Measurements from ENCODE around the gene SOCS1. TPM values are rescaled to one million over a fixed set of nuclear protein-coding genes. Genes with fewer than 3 reads are reported as not detected.

Gene SOCS1
- total RNA-seq, 2 donors from 2014 or later = 2.6 to 8.2 TPM

DNA sequence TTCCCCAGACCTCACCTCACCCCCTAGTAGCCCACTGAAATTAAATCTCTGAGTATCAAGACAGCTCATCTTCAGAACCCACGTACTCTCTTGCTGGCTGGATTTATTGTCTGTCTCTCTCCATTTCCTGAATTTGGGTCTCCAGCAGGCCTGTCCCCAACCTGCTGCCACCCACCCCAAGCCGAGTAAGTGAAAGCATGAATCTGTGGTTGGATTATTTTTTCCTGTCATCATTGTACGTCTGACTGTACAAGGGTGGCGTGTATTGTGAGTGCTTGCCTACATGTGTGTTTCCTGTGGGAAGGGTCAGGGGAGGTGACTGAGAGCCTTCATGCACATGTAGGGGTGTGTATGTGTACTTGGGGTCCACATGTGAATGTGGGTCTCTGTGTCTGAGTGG is 7.7 kb upstream of the SOCS1 start:
- Histone ChIP-seq H3K4me1 (replicated peaks) (no peaks in the 10 kb centered on the region), H3K9me3 (no peaks in the 10 kb centered on the region), H3K27me3 (replicated peaks; ENCODE audit: insufficient read depth) (no peaks in the 10 kb centered on the region), H3K27ac (no peak overlapping the region), H3K4me3 (no peak overlapping the region), H3K36me3 (no peaks in the 10 kb centered on the region)
- no peak for TF ChIP-seq POLR2A (IDR thresholded peaks at IDR 0.05)
- TF ChIP-seq, protein P1, sequence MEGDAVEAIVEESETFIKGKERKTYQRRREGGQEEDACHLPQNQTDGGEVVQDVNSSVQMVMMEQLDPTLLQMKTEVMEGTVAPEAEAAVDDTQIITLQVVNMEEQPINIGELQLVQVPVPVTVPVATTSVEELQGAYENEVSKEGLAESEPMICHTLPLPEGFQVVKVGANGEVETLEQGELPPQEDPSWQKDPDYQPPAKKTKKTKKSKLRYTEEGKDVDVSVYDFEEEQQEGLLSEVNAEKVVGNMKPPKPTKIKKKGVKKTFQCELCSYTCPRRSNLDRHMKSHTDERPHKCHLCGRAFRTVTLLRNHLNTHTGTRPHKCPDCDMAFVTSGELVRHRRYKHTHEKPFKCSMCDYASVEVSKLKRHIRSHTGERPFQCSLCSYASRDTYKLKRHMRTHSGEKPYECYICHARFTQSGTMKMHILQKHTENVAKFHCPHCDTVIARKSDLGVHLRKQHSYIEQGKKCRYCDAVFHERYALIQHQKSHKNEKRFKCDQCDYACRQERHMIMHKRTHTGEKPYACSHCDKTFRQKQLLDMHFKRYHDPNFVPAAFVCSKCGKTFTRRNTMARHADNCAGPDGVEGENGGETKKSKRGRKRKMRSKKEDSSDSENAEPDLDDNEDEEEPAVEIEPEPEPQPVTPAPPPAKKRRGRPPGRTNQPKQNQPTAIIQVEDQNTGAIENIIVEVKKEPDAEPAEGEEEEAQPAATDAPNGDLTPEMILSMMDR (IDR thresholded peaks at IDR 0.05) = no peak
- no peak for TF ChIP-seq POLR2AphosphoS5 (IDR thresholded peaks at IDR 0.05)
- intact Hi-C loops (cut with DNase I) = no loop called here
- 70% methylated on average over 4 of the region's 4 CpGs for WGBS
- DNase-seq (ENCODE audit: low spot score) = no peak

DNA sequence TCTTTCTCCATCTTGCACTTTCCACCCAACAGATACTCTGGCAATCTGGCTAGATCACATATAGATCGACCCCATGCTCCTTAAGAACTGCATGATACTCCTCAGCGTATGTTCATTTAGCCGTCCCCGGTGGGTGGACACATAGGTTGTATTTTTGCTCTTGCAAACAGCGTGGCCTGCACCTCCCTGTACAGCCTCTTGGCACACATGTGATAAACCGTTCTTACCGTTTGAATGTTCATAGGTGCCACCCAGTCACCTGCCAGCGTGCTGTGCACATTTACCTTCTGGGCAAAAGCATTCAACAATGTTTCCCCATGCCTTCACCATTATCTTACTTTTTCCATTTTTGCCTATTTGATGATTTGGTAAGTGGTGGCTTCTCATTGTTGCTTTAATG is 6.9 kb upstream of the SOCS1 start:
- no peaks in the 10 kb centered on the region for H3K4me1 ChIP-seq (replicated peaks)
- no peaks in the 10 kb centered on the region for H3K9me3 ChIP-seq
- no peaks in the 10 kb centered on the region for H3K27me3 ChIP-seq (replicated peaks; ENCODE audit: insufficient read depth)
- H3K4me3 ChIP-seq = no peak overlapping the region
- intact Hi-C loops (cut with DNase I) = no loop called here
- 75% methylated on average over 8 of the region's 8 CpGs for WGBS
- DNase-seq (ENCODE audit: low spot score) = no peak
- TF ChIP-seq, protein P1 (IDR thresholded peaks at IDR 0.05) = no peak
- TF ChIP-seq POLR2A (IDR thresholded peaks at IDR 0.05) (no peak), POLR2AphosphoS5 (IDR thresholded peaks at IDR 0.05) (no peak)
- no peak overlapping the region for H3K27ac ChIP-seq
- no peaks in the 10 kb centered on the region for H3K36me3 ChIP-seq

DNA sequence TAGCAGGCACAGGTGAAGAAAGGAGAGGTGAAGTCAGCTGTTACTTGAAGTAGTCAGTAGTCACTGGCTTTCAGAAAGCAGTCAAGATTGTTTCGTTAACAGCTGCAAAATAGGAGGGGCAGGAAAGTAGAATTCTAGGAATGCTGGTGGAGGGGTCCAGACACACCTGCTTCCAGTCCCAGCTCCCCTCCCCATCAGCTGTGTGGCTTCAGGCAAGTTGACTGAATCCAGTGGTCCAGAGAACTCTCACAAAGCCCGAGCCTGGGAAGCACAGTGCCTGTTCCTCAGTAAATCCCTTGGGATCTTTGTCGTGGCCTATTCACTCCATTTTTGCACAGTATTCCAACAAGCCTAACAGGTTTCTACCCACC is 4.6 kb upstream of the SOCS1 start:
- H3K36me3 ChIP-seq = no peaks in the 10 kb centered on the region
- H3K9me3 ChIP-seq = no peaks in the 10 kb centered on the region
- intact Hi-C loops (cut with DNase I) = no loop called here
- no peak overlapping the region for H3K27ac ChIP-seq
- TF ChIP-seq POLR2AphosphoS5 (IDR thresholded peaks at IDR 0.05) = no peak
- TF ChIP-seq, protein P1 (IDR thresholded peaks at IDR 0.05) = no peak
- no peak for TF ChIP-seq POLR2A (IDR thresholded peaks at IDR 0.05)
- no peaks in the 10 kb centered on the region for H3K27me3 ChIP-seq (replicated peaks; ENCODE audit: insufficient read depth)
- WGBS = 66% methylated on average over 3 of the region's 3 CpGs
- no peak overlapping the region for H3K4me3 ChIP-seq
- no peak for DNase-seq (ENCODE audit: low spot score)
- no peaks in the 10 kb centered on the region for H3K4me1 ChIP-seq (replicated peaks)

DNA sequence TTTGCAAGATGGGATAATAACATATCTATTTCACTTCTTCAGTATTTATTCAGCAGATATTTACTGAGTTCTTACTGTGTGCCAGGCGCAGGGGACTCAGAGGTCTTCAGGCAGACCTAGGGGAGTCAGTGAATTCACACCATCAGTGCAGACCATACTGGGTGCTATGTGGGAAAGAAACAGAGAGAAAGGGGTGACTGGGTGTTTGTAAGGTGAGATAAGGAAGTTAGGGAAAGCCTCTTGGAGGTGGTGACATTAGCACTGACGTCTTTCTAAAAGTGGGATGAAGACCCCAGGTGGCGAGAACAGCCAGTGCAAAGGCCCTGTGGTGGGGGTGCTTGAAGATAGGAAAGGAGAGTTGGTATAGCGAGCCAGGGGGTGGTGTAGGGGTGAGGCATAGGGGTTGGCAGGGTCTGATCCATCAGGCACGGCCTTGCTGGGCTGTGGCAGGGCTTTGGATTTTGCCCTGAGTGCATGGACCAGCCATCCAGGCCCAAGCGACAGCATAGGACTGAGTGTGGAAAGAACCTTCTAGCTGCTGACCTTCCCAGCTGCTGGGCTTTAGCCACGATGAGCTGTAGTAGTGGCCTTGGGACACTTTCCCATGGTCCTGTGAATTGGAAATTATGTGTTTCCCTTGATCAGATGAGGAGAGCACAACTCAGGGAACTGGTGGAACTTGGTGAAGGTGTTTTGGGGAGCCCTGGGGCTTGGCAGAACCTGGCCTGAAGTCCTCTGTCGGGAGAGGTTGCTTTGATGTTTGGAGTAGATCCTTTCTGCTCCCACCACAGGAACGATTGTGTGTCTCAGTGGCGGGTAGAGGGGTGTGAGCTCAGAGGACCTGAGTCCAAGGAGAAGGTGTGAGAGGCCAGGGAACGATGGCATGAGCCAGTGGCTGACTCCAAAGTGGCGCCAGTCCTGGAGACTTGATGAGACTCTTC is 3.9 kb upstream of the SOCS1 start:
- whole genome bisulfite sequencing = 90% methylated on average over 12 of the region's 12 CpGs
- Histone ChIP-seq H3K36me3 (no peaks in the 10 kb centered on the region), H3K4me1 (replicated peaks) (no peaks in the 10 kb centered on the region), H3K27me3 (replicated peaks; ENCODE audit: insufficient read depth) (no peaks in the 10 kb centered on the region), H3K9me3 (no peaks in the 10 kb centered on the region), H3K4me3 (no peak overlapping the region), H3K27ac (no peak overlapping the region)
- intact Hi-C loops (cut with DNase I) = loop anchor here (10.0 kb wide), 2 partner anchors 125 to 155 kb away; no protein-coding TSS in a partner anchor
- DNase-seq (ENCODE audit: low spot score) = no peak
- TF ChIP-seq, protein P1 (IDR thresholded peaks at IDR 0.05) = no peak
- TF ChIP-seq POLR2AphosphoS5 (IDR thresholded peaks at IDR 0.05) = no peak
- TF ChIP-seq POLR2A (IDR thresholded peaks at IDR 0.05) = no peak
